HG02798 (cell line): ENCODE results near the gene PKNOX2.

ENCODE experiments used
- ATAC-seq: cut with Tn5 transposase; IDR thresholded peaks from one replicate; pipeline ENCODE4 v1.9.1; 2021; ENCODE audit warnings: mild to moderate bottlenecking; ENCODE audit not compliant: unreplicated experiment, poor library complexity

PKNOX2 gene

DNA sequence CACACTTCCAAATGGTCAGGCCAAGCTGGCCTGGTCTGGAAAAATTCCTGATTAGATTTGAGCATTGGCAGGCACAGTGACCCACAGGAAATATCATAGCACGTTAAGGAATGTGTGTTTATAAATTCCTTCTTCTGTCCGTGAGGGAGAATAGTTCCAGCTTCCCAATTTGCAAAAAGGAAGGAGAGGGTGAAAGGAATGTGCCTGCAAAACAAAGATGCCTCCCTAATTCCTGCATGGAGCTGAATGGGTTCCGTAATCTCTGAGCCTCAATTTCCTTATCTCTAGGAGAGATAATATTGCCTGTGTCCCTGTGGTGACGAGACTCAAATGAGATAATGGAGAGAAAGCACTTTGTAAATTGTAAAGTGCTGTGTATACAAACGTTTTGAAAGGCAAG is 226.4 kb downstream of the PKNOX2 start:
- ATAC-seq, result no peak

DNA sequence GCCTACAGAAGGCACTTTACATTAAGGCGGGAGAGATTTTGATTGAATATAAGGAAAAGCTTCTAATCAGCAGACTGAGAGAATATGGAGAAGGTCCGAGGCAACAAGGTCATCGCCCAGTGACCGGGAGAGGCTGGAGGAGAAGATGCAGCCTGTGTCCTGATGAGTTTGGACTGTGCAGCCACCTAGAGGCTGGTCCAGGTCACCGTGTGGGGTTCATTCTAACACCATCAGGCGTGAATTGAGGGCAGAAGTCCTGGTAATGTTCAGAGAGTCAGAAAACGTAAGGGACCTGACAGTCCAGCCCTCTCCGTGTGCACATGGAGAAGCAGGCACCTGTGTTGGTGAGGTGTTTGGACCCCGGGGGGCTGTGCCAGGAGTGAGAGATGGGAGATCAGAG is 228.8 kb downstream of the PKNOX2 start:
- ATAC-seq, result no peak

DNA sequence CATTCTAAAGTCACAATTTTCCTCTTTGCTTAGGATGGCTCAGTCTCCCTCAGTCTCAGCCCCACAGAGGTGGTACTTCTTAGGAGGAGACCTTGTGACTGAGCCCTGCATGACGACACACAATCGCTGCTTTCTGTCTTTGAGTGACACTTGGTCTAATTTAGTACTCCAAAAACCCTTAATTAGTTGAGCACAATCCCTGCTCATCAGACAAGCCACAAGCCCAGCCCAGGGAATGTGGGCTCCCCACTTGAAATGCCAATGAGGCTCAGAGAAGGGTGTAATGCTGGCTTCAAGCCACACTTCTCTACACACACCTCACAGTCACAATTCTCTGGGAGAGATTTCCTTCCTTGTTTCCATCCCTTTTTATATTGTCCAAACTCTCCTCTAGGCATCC is 229.7 kb downstream of the PKNOX2 start:
- no peak for ATAC-seq

DNA sequence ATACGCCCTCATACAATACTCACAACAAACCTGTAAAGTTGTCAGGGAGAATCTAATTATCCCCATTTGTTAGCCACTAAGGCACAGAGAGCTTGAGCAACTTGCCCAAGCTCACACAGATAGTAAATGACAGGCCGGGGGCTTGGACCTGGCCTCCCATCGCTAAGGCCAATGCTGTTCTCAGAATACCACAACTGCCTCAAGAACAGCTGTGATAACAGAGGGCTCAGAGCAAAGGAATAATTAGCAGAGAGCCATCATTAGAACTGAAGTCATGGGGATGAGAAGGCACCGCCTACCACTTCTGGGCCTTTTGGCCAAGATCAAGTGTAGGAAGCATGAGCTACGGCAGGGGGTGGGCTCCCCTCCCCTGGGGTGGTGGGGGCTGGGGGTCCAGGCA is 232.9 kb downstream of the PKNOX2 start:
- no peak for ATAC-seq

DNA sequence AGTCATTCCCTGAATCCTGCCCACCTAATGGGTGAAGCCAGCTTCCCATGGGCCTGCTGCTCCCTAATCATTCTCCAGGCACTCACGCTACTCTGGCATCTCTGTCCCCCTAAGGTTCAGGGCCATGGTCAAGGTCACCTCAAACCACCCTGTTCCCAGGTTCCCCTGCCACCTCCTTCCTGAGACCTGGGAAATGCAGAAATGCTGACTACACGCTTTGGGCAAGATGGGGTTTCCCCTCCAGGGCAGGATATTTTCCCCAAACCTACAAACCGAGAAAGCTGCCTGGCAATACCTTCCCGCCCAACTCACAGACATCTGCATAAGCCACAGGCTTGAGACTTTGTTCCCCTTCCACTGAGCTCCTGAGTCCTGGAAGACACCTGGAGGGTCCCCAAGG is 233.9 kb downstream of the PKNOX2 start:
- ATAC-seq, result no peak

DNA sequence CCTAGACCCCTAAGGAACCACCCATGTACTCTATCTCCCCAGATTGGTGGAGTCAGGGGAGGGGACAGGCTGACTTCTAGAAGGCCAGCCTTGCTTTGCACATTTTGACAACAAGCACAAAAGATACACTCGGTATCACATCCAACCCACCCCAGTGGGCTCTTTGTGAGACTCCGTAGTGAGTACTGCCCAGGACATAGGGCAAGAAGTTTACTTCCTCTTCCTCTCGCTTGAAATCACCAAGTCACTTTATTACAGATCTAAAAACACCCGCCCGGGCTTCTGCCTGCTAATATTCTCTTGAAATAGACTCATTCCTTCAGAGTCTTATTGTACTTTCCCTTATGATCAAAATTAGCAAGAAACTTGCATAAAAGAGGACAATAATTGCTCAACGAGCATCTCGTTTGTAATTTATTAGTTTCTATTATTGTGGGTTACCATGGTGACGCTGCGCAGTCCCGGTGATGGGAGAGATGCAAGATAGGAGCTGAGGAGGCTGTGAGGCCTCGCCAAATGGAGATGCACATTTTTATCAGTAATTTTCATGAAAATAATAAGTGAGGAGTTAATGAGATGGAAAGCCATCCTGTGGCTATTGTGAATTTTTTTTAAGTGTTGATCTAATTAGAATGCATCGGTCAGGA is 234.6 kb downstream of the PKNOX2 start:
- no peak for ATAC-seq

DNA sequence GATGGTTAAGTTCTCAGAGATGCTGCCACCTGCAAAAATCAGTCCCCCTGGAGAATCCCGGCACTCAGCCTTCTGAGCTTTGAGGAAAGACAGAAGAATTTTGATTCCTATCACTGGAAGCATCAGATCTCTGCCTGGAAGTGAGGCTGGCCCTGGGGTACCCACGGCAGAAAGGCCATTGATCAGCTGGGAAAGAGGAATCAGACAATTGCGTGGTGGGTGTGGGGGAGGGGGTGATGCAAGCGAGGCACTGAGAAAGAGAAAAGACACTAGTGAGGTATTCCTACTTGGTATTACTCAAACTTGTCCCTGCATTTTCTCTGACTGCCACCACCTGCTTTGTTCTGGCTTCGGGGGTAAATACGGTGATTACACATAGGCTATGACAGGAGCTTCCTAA is 235.4 kb downstream of the PKNOX2 start:
- ATAC-seq, result no peak

DNA sequence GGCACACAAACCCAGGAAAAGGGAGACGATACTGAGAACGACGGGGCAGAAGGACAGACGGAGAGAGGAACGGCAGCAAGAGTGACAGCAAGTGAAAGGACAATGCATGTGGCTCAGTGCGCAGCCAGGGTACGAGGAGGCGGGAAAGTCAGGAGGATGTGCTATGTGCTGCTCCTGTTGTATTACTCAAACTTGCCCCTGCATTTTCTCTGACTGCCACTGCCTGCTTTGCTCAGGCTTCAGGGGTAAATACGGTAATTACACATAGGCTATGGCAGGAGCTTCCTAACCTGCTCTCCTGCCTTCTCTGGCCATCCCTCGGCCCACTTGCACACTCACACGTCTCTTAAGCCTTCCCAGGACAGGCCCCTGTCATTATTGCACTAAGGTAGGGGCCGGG is 236.7 kb downstream of the PKNOX2 start:
- ATAC-seq, result no peak

DNA sequence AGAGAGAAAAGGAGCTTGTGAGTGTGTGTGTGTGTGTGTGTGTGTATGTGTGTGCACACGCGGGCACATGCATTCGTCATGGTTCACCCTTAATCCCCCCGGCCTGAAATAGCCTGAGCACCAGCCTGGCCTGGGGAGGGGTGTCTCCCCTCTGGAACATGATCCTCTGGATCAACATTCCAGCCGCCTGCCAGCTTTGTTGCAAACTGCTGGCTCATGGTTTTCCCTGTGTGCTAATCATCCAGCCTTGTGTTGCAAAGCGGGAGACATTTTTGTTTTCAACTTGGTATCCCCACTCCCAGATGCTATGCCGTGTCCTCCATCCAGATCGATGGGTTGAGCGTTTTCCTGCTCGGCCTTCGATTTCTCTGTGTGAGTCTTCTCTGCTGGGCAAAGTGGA is 237.2 kb downstream of the PKNOX2 start:
- ATAC-seq, result no peak

DNA sequence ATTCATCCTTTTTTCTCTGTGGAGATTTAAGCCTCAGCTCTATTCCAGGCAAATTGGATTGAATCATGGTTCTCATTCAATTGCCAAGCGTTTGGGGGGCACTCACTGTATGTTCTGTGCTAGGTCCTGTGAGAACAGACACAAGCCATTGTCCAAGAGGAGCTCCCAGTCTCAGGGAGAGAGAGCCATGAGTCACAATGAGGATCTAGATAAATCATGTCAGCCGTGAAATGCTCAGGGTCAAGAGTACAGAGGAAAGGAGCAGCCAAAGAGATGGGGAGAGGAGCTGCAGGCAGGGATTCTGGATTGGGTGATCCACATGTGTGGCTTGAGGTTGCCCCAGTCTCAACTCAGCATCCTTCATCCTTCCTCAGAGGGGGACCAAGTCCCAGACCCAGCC is 237.9 kb downstream of the PKNOX2 start:
- no peak for ATAC-seq

DNA sequence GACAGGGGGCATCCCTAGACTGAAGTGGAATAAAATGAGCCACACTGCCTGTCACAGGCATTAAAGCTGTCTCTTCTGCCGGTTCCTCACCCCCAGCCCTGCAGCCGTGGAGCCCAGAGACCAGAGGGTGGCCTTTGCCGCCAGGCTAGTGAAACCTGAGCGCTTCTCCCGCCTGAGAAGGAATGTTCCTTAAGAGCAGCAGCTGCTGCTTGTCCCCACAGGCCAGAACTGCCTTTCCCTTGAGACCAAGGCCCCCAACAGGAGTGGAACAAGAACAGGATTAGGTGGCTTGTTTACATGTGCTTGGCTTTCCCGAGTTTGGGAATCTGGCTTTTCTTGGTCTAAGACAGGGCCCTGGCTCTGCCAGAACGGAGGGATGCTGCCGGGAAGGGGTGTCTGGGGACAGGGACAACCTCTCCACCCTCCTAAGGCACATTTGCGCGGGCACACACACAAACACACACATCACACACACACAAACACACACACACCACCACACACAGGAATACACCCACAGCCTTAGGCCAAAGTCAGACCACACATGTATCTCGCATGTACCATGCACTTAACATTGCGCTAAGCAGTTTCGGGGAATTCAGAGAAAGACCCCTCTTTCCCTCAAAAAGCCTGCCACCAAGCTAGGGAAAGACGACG is 239.7 kb downstream of the PKNOX2 start:
- no peak for ATAC-seq

DNA sequence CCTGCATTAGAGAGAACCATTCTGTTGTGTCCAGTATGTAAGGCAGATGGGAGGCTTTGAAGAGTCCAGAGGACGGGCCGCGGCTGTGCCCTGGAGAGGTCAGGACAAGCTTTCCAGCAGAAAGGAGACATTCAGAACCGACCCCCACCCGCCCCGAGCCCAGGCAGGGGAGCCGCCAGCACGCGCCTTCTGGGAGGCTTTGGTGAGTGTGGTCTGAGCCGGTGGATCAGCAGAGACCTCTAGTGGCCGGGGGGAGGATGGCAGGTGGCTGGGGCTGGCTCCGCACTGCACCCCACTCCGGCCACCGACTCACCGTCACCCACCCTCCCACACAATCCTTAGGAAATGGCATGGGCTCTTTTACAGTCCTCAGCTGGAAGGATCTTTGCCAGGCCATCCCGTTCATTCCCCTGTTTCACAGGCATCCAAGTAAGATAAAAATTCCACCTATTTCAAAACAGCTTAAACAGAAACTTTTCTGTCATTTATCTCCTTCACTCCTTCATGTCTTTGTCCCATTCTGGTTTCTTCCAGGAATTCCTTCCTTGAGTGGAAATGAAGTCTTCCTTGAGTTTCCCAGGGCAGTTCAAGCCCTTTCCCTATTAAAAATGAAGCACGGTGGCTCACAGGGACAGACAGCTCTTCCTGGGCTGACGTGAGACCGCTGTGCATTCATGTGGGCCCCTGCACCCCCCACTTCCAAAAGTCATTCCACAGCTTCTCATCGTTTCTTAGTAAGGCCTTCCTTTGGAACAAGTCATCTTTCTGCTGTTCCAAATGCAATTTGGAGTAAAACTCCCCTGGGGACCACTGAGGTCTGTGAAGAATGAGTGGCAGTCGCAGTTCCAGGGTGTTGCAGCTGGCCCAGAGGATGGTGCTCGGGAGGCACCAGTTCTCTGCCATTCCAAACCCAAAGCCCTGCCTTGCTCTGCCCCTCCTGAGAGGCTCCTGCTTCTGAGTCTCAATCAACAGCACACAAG is 240.6 kb downstream of the PKNOX2 start:
- peak; percentile 90 for ATAC-seq

DNA sequence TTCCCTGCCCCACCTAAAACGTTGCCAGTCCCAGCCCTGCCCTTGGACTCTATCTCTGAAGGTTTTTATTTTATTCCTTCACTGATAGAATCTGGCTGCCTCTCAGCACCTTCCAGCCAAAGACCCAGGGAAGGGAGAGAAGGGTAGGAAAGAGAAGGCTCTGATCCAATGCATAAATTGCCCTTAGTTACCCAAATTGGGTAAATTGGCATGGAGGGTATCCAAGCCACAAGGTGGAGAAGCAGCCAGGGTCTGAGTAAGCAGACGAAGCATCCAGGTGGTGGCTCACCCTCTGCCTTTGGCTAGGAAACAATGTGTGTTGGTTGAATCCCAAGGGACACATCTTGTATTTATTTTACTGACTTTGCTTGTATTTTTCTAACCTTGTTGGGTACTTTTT is 242.5 kb downstream of the PKNOX2 start:
- no peak for ATAC-seq

DNA sequence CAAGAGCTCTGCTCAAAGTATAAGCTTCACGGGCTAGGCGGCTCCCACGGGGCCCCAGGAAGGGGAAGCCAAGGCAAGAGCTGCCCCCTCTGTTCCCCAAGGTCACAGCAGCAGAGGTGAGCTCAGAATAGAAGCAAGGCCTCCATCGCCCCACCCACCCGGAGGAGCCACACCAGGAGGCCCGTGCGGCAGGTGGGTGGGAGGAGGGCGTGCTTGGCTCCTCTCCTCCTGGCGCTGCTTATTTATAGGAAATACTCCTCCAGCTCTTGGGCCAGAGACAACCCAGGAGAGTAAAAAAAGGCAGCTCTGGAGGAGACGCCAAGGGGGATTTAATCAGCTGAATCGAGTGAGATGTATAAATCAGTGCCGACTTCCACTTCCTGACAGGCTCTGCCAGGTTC is 243.8 kb downstream of the PKNOX2 start:
- no peak for ATAC-seq

DNA sequence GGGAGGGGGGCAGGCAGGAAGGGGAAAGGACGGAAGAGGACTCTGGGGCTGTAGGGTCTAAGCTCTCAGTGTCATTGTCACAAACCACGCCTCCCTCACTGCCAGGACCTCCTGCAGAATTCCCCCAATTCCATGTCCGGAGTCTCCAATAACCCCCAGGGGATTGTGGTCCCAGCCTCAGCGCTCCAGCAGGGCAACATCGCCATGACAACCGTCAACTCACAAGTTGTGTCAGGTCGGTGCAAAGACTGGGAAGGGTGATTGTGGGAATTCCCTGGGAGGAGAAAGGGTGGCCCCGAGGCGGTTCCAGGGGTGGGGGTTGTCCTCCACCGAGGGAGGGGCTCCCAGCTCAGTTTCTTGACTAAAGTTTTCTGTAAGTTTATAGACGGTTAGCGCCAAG is 245.5 kb downstream of the PKNOX2 start:
- no peak for ATAC-seq

DNA sequence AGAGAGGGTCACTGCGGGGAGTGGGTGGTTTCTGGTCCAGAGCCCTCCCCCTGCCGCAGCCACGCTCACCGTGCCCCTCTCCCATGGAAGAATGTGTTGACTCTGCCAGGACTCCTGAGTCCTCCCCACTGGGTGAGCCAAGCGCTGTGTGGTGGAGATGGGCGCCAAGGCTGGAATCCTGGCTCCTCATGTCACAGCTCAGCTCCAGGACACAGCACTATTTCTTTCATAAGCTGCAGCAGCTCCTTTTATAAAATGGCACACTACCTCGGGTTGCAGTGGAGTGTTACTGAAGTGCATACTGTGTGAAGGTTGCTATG is 247.6 kb downstream of the PKNOX2 start:
- no peak for ATAC-seq

DNA sequence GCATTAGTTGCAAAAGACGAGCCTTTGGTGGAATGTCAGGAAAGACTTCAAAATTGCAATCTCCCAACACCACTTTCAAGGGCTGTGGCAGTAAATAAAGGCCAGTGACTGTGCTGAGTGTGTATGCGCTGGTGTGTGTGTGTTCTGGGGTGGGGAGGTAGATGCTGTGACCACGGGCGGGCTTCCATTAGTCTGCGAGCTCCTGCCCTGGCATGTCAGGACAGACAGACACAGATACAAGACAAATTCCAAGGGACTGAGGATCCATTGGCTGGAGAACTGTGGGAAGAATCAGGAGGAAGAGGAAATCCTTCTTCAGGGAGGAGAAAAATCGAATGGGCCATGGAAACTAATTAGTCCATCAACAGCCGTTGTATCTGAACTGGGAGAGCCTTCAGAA is 248.0 kb downstream of the PKNOX2 start:
- ATAC-seq, result no peak

DNA sequence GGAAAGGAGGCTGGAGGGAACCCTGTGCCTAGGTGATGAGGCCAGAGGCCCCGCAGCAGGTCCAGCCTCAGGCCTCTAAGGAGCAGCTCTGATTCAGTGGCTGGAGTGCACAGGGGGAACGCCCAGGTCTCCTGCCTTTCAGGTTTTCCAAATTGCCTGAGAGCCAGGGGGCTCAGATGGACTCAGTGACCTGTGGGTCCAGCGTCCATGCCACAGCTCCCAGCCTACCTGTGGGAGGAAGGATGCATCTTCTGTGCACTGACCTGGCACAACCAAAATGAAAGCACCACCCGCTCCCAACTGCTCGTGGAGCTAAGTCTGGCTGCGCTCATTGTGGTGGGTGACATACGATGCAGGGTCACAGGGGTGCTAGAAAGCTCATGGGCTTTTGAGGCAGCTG is 248.7 kb downstream of the PKNOX2 start:
- ATAC-seq, result no peak

DNA sequence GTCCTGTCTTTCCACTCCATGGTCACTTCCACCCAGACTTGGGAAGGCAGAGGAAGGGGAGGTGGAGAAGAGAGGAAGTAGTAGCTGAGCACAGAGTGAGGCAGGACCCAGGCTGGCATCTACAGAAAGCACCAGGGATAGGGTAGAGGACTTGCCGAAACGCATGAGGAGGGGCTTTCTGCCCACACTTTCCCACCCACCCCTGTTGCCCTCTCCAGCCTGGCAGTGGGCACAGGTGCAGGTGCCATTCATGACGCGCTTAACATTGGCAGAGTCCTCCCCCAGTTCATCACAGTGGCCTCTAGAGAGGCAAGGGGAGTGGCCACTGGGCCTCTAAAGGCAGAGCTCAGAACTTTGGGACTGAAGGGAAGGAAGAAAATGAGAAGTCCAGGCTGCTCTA is 249.6 kb downstream of the PKNOX2 start:
- ATAC-seq, result no peak

DNA sequence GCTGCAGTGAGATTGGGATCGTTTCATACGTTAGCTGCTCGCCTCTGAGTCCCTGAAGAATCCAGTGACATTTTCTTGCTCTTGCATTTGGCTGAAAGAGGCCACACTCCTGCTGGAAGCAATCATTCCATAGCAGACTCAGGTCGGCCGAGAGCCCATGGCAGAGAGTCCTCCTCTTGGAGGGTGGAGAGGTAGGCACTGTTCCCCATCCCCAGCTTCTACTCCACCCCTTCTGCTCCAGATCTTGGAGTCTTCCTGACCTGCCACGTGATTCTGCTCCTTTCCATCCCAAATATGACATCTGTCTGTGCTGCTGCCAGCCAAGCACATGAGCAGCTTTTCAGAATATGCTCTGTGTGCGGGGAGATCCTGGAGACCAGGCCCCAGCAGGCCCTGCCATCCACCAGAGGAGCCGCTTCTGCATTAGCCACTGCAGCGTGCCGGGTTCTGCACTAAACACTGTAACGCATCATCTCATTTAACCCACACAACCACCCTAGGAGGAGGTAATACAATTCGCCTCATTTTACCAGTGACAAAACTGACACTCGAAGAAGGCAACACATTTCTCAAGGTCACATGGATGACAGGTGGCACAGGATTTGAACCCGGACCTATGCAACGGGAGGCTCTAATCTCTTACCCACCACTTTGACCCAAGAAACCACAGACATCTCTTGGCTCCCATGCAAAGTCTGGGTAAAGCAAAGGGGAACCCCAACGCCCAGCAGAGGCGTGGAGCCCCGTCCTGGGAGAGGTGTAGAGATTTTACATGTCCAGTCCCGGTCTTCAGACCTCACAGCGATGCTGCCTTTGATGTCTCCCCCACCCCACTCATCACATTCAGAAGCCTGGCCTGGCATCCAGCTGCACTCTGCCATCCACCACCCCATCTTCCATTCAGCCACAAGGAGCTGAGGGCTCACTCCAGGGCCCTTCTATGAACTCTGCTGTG is 252.7 kb downstream of the PKNOX2 start:
- no peak for ATAC-seq
